HG03108 (cell line): ENCODE measurements around the gene WASL.

Source experiments
- ATAC-seq: cut with Tn5 transposase; IDR thresholded peaks from one replicate; pipeline ENCODE4 v1.9.1; 2021; ENCODE audit warnings: moderate library complexity; ENCODE audit not compliant: unreplicated experiment

Gene WASL

GRCh38 chr7:123770378-123770777 lies 21.6 kb upstream of the WASL start:
- ATAC-seq: peak; percentile 89

- ATAC-seq: no peak
These were observed 20.6 kb upstream of the WASL start for GRCh38 chr7:123769371-123769770.

- no peak for ATAC-seq
These were observed 19.7 kb upstream of the WASL start for GRCh38 chr7:123768493-123768892.

- no peak for ATAC-seq
These were observed 14.4 kb upstream of the WASL start for GRCh38 chr7:123763191-123763661.

- ATAC-seq: no peak
These were observed 12.9 kb upstream of the WASL start for GRCh38 chr7:123761729-123762128.

GRCh38 chr7:123757095-123757494 lies 8.3 kb upstream of the WASL start:
- no peak for ATAC-seq

- ATAC-seq: no peak
These were observed 6.5 kb upstream of the WASL start for GRCh38 chr7:123755338-123755737.

GRCh38 chr7:123754271-123754871 lies 5.6 kb upstream of the WASL start:
- no peak for ATAC-seq

GRCh38 chr7:123752534-123752933 lies 3.7 kb upstream of the WASL start:
- ATAC-seq: no peak

- ATAC-seq: no peak
These were observed 3.0 kb upstream of the WASL start for GRCh38 chr7:123751821-123752220.

- ATAC-seq: no peak
These were observed 1.8 kb upstream of the WASL start for GRCh38 chr7:123750389-123751230.

- ATAC-seq: peak; percentile 15
These were observed 694 bp upstream of the WASL start for GRCh38 chr7:123749537-123749857.

- peak; percentile 5 for ATAC-seq
These were observed 551 bp downstream of the WASL start for GRCh38 chr7:123748171-123748733.

GRCh38 chr7:123747620-123748141 lies 1.1 kb downstream of the WASL start:
- ATAC-seq: no peak

GRCh38 chr7:123746931-123747488 lies 1.8 kb downstream of the WASL start:
- no peak for ATAC-seq

- ATAC-seq: no peak
These were observed 2.7 kb downstream of the WASL start for GRCh38 chr7:123746055-123746454.

GRCh38 chr7:123745437-123745836 lies 3.4 kb downstream of the WASL start:
- no peak for ATAC-seq

- ATAC-seq: no peak
These were observed 4.4 kb downstream of the WASL start for GRCh38 chr7:123744416-123744815.

GRCh38 chr7:123741940-123742339 lies 6.9 kb downstream of the WASL start:
- no peak for ATAC-seq

- no peak for ATAC-seq
These were observed 10.0 kb downstream of the WASL start for GRCh38 chr7:123738808-123739207.

GRCh38 chr7:123738356-123738755 lies 10.4 kb downstream of the WASL start:
- ATAC-seq: no peak
